ENCODE data around the gene ARHGAP19. TPM values are rescaled to one million over a fixed set of nuclear protein-coding genes. Genes with fewer than 3 reads are reported as not detected.

ARHGAP19 gene
- total and polyA plus RNA-seq, 2 donors (not counting 3 experiments of a cell fraction or from before 2014, with no cell fraction given), result 6.8 to 20.0 TPM

DNA sequence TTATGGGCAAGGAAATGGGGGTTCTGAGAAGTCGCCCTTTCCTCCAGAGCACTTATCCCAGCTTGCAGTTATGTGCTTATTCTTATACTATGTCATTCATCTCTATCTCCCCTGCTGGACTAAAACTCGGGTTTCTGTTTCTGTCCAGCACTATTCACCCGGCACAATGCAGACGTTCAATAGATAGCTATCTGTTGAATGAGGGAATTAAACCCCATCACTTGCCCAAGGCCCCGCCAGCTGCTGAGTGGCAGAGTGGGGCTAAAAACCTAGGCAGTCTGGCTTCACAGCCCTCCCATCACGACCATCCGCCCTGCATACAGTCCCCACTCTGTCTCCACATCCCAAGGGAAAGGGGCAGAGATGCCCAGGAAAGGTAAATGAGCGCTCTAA, 112.1 kb downstream of the ARHGAP19 start:
- DNase-seq (ENCODE audit: low read depth, low spot score), result no peak
- Histone ChIP-seq H3K4me2 (ENCODE audit: insufficient read depth, low read length) (no peak overlapping the region), H3K36me3 (ENCODE audit: control insufficient read depth in 2 of 2, extremely low read depth in 1 of 2, insufficient read depth in 2 of 2, low read length in 2 of 2) (no peaks in the 10 kb centered on the region), H3K79me2 (ENCODE audit: control insufficient read depth, insufficient read depth, low read length) (no peaks in the 10 kb centered on the region), H3K4me3 (replicated peaks in 1 of 3; ENCODE audit: insufficient read depth in 1 of 3, low read depth in 1 of 3, low read length in 3 of 3) (no peak overlapping the region), H3K9ac (replicated peaks; ENCODE audit: extremely low read depth, insufficient read depth, low read length) (no peak overlapping the region), H2AFZ (ENCODE audit: low read depth, low read length) (no peak overlapping the region), H3K9me1 (replicated peaks; ENCODE audit: control insufficient read depth, extremely low read depth, insufficient read depth, low read length) (no peaks in the 10 kb centered on the region), H4K20me1 (replicated peaks; ENCODE audit: control insufficient read depth, extremely low read depth, insufficient read depth, low read length) (no peaks in the 10 kb centered on the region), H3K4me1 (ENCODE audit: control insufficient read depth, extremely low read depth, insufficient read depth, low read length) (no peaks in the 10 kb centered on the region), H3K27ac (ENCODE audit: insufficient read depth, low read depth, low read length) (no peak overlapping the region), H3K9me3 (replicated peaks; ENCODE audit: control insufficient read depth, insufficient read depth, low read length) (no peaks in the 10 kb centered on the region), H3K27me3 (ENCODE audit: control insufficient read depth in 2 of 2, insufficient read depth in 2 of 2, low read length in 2 of 2) (peaks cover 30 to 49% of the 10 kb centered on the region in 2 experiments)
- ChIA-PET POLR2A (no interaction called here), CTCF (interaction anchor here (0.5 to 1.6 kb wide), 3 partner anchors 30 to 912 kb away, joined by 3 to 5 read pairs (median 3); no protein-coding TSS in a partner anchor)
- dilution Hi-C loops (cut with MboI; ENCODE audit: extremely low pct_ligation_motif_present, low sequenced_read_pairs), result no loop called here
- intact Hi-C loops (cut with micrococcal nuclease), result no loop called here
- TF ChIP-seq FOS (IDR thresholded peaks at IDR 0.05; ENCODE audit: borderline replicate concordance, insufficient read depth, low read length), result no peak
- TF ChIP-seq MYC (IDR thresholded peaks at IDR 0.05; ENCODE audit: low read depth, low read length), result no peak
- no peak for TF ChIP-seq CTCF (IDR thresholded peaks at IDR 0.05; ENCODE audit: extremely low read depth in 1 of 2, insufficient read depth in 1 of 2, low read depth in 1 of 2, low read length in 2 of 2)
- TF ChIP-seq GATA2 (IDR thresholded peaks at IDR 0.05; ENCODE audit: insufficient read depth, insufficient read length, low read depth, low read length), result no peak
- no peak for TF ChIP-seq EZH2 (IDR thresholded peaks at IDR 0.05; ENCODE audit: borderline replicate concordance, low read depth, low read length, severe bottlenecking)
- no peak for TF ChIP-seq POLR2AphosphoS5 (IDR thresholded peaks at IDR 0.05; ENCODE audit: insufficient read depth, low read depth, low read length)
- no peak for TF ChIP-seq POLR2A (IDR thresholded peaks at IDR 0.05; ENCODE audit: low read depth, low read length)
- no peak for TF ChIP-seq MAX (IDR thresholded peaks at IDR 0.05; ENCODE audit: insufficient read depth, insufficient read length)
- no peak for TF ChIP-seq JUN (IDR thresholded peaks at IDR 0.05; ENCODE audit: borderline replicate concordance, insufficient read depth, insufficient read length, low read depth)
- no peak for FAIRE-seq
- BruUV-seq (replicated peaks), result no TSS peak

Data from endothelial cell of umbilical vein (primary cell).